ENCODE measurements around the gene FAM227B.

DNA sequence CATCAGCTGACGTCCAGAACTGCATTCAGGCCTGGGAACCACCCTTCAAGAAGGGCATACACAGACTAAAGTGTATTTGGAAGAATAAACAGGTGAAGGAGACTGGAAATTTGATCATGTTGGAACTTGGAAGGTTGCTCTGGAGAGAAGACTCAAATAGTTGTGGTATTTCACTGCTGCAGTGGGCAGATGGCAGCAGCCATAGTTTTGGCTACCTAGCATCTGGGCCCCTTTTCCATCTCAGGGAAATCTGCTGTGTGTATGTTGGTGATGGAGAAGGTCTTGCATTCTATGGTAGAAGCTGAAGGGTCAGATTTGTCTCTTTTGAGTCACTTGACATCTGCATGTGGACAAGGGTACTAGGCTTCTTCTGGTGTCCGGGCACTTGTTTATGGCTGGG, 311.9 kb downstream of the FAM227B start:
- TF ChIP-seq HDGF (IDR thresholded peaks at IDR 0.05; ENCODE audit: borderline replicate concordance) (no peak), FOXM1 (IDR thresholded peaks at IDR 0.05; ENCODE audit: borderline replicate concordance) (no peak), BHLHE40 (IDR thresholded peaks at IDR 0.05; ENCODE audit: borderline replicate concordance) (no peak), CTBP1 (IDR thresholded peaks at IDR 0.05; ENCODE audit: borderline replicate concordance) (no peak), FOXK2 (IDR thresholded peaks at IDR 0.05) (no peak), SP1 (IDR thresholded peaks at IDR 0.05) (no peak), NFRKB (IDR thresholded peaks at IDR 0.05) (no peak), ARNT (IDR thresholded peaks at IDR 0.05) (no peak), TARDBP (IDR thresholded peaks at IDR 0.05) (no peak)
- TF ChIP-seq, protein P1, sequence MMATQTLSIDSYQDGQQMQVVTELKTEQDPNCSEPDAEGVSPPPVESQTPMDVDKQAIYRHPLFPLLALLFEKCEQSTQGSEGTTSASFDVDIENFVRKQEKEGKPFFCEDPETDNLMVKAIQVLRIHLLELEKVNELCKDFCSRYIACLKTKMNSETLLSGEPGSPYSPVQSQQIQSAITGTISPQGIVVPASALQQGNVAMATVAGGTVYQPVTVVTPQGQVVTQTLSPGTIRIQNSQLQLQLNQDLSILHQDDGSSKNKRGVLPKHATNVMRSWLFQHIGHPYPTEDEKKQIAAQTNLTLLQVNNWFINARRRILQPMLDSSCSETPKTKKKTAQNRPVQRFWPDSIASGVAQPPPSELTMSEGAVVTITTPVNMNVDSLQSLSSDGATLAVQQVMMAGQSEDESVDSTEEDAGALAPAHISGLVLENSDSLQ (IDR thresholded peaks at IDR 0.05) = no peak
